GM21619 (cell line): ENCODE results near the gene EPHA3.
"Not testable (repeated sequence)": the region's sequence is repeated elsewhere in the genome, so short reads cannot be mapped to it uniquely, and the experiment has no call there.

Experiments
- ATAC-seq: cut with Tn5 transposase; IDR thresholded peaks from one replicate; pipeline ENCODE4 v1.9.1; 2021; ENCODE audit not compliant: unreplicated experiment

Gene EPHA3

DNA sequence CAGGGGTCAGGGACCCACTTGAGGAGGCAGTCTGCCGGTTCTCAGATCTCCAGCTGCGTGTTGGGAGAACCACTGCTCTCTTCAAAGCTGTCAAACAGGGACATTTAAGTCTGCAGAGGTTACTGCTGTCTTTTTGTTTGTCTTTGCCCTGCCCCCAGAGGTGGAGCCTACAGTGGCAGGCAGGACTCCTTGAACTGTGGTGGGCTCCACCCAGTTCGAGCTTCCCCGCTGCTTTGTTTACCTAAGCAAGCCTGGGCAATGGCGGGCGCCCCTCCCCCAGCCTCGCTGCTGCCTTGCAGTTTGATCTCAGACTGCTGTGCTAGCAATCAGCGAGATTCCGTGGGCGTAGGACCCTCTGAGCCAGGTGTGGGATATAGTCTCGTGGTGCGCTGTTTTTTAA is 243.5 kb downstream of the EPHA3 start:
- not testable (repeated sequence) for ATAC-seq

DNA sequence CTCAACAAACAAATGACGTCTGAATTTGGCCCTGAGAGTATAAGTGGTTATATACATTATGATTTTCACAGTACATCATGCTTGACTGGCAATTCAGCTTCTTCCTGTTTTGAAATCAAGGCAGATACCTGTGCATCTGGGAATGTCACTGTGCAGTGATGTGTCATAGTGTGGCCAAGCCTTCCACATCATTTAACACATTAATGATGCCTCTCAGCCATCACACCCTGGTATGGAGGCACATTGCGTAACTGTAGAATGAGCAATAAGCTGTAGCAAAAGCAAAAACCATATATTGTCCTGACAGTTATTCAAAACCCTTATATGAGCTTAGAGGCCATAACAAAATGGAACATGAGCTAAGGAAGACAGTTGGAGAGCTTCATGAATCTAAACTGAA is 246.0 kb downstream of the EPHA3 start:
- no peak for ATAC-seq

DNA sequence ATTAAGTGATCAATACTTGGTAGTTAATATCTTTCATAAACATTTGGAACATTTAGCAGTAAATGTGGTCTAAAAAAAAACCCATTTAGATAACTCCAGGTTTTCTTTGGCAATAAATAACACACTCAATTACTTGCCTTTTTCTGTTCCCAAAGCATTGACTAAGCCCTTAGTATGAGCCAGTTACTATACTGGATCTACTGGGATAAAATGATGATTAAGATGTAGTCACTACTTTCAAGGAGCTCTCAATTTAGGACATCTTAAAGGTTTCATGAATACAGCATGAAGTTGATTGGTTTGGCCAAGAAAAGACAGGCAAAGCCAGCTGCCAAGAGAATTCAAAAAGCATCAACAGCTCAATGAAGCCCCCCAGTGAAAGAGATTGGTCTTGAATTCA is 250.9 kb downstream of the EPHA3 start:
- ATAC-seq, result no peak

DNA sequence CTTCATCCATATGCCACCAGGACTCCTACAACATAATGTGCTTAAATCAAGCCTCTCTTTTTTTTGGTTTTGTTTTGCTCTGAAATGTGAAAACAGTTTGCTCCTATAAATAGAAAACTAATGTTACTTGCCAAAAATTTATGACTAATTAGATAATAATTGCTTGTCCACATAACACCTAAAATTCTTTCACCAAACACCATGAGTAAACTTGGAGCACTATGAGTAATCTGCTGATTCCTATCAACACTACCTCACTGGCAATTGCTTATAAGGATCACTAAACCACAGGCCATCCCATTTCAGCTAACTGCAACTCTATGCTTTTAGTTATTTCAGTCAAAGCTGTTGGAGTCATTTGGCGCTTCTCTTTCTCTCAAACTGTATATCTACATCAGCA is 252.7 kb downstream of the EPHA3 start:
- no peak for ATAC-seq

DNA sequence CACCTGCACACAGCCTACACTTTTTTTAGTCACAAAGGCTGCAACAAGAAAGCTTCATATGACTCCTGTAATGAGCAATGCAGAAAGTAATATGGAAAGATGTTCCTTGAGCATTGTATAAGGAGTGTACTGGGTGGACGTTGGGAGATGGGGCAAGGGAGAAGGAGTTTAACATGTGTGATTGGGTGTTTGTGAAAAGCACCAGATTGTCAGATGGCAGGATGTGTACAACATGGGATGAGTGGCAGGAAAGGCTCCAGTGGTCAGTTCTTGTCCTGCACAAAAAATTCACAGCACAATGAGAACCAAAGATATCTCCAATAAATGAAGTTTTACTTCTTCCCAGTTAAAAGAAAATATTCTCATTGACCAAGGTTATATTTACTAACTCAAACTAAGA is 255.1 kb downstream of the EPHA3 start:
- no peak for ATAC-seq

DNA sequence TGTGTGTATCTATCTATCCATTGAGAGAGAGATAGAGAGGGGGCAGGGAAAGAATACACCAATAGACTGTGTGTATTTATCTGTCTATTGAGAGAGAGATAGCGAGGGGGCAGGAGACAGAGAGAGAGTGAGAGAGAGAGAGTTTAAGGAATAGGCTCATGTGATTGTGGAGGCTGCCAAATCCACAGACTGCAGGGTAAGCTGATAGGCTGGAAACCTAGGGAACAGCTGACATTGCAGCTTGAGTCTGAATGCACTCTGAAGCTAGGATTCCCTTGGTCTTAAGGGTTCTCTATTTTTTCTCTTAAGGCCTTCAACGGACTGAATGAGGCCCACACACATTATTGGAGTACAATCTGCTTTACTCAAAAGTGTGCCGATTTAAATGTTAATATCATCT is 255.8 kb downstream of the EPHA3 start:
- no peak for ATAC-seq

DNA sequence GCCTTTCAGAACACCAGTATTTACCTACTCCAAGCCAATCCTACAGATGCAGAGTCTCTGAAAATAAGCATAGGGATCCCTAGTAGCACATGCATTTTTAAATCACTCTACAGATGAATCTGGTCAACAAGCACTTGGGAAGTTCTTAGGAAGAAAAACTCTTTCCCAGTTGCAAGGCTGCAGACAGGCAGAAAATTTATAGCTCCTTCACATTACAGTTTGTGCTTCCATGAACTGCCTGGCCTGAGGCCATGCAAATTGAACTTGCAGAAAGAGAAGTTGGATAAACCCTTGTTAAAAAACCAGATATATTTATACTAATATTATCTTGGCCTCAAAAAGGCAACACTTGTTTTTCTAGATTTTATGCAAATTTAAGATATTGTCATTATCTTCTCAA is 256.9 kb downstream of the EPHA3 start:
- ATAC-seq, result no peak

DNA sequence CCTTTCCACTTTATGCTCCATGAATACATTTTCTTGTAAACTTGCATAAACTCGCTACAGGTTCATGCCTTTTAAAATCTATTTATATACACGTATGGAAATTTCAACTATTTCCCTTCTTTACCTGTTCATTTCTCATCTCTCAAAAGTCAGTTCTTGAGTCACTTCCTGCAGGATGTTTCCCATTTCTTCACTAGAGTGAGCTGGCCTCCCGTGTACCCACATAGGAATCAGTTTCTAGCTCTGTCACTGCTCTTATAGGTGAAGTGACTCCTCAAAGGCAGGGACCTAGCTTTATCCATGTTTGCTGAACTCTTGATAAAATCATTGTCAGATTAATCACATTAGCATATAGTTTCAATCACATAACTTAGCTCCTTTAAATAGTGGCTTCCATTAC is 259.7 kb downstream of the EPHA3 start:
- ATAC-seq, result no peak

DNA sequence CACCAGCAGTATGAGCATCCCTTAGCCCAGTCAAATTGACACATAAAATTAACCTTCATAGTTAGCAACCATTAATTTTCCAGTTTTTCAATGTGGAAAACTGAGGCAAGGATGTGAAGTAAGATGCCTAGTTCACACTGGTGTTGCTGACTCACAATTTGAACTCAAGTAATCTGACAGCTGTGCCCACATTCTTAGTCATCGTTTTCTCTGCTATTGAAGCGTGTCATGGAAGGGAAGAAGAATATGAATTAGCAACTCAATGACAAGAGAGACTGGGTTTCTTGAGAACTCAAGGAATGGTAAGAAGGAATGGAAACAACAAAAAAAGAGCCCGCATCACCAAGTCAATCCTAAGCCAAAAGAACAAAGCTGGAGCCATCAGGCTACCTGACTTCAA is 261.4 kb downstream of the EPHA3 start:
- ATAC-seq, result no peak

DNA sequence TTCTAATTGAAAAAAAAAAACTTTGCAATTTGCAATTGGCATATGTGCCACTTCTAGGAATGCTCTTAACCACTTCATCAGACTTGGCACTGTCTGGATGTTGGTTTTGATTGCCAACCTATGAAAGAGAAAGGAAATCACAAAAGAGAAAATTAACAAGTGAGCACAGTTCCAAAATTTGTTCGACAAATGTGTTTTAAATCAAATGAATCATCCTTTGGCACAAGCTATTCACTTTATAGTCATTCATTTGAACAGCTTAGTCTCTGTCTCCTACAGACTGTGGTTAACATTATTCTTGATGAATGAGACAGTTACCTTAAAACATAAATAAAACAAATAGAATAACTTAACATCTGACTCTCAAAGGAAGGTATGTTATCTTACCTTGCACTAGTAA is 265.0 kb downstream of the EPHA3 start:
- no peak for ATAC-seq

DNA sequence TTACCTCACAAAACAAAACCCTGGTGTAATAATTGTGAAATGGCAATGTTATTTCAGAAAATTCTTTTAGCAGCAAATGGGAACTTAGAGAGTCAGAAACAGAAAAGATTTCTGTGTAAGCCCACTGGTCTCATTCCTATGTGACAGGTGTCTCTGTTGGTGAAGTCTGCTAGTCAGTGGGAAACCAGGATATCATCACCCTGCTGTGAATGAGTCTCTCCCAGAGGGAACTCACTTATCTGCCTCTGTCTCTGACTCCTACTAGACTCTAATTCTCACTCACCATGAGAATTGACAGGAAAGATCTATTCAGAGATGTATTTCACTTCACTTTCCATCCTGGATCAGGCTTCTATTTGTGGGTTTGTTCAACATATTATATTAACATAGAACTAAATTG is 266.0 kb downstream of the EPHA3 start:
- ATAC-seq, result no peak

DNA sequence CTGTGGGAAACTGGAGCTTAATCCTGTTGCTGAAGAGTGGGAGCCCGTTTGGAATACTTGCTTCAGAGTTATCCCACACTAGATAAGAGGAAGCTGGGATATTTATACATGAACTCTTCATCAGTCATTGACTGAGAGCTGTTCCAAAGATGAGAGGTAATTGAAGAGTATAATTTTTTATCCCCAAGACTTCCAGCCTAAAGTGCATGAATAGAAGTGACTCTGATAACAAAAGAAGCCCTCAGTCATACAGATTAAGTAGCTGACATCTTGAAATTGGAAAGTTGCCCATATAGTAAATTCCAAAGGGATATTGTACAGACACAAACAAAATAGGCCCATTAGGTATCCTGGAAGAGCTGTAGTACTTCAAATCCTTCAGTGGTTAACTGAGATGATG is 268.0 kb downstream of the EPHA3 start:
- no peak for ATAC-seq

DNA sequence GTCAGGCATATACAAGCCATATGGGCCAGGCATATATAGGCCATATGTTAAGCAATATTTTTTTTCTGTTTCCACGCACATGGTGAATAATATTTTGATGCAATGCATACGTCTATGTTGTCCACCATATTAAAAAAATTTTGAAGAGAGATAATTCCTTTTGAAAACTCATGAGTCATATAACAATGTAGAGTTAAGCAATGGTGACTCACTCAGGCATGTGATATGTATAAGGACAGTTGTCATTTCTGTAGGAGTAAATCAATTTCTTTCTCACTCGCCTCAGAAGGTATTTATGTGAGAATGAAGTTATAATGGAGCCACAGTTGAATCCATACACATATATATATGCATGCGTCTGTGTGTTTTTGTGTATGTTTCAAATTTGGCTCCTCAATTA is 272.6 kb downstream of the EPHA3 start:
- ATAC-seq, result no peak

DNA sequence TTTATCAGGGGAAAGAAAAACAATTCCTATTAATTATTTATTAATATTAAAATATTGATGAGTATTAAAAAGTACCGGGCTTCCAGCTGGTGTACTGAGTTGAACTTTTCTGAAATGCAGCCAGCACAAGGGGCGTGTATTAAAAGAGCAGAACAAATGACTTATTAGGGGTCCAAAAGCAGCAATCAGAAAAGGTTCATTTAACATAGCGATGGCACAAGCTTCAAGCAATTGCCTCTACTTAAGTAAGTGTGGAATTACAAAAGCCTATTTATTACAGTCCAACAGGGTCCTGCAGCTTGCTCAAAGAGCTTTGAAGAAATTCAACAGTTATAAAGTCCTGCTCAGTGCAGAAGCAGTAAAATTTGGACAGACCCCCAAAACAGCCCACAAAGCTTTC is 285.6 kb downstream of the EPHA3 start:
- ATAC-seq, result no peak

DNA sequence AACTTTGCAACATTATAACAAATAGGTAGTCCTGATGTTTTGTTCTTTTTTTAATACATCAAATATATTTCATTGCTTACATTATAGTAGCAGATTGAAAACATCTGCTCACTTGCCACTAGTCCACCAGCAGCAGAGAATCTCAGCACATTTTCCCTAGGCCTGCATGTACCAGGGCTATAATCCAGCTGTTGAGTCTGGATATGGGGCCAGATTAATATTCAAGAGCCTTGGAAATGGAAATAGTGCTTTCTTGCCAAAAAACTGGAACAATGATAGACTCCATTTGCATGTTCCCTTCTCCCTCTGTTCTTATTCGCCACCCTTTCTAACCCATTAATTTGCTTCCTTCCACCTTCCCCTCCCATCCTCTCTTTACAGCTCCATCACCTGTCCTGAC is 288.0 kb downstream of the EPHA3 start:
- no peak for ATAC-seq

DNA sequence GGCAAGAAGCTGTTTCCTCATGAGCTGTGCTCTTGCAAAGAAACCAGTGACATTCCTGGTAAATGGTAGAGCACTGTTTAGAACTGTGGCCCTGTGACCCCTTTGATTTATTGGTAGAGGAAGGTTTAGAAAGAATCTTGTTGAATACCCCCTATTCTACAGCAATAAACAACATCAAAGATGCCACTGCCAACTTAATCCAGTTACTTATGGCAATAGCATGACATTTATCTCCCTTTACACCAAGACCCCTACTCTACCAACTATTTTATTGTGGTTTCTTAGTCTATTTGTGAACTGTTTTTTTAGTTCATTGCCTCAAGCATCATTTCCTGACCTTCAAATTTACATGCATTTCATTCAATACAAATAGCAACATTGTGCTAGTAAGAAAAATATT is 288.6 kb downstream of the EPHA3 start:
- ATAC-seq, result no peak

DNA sequence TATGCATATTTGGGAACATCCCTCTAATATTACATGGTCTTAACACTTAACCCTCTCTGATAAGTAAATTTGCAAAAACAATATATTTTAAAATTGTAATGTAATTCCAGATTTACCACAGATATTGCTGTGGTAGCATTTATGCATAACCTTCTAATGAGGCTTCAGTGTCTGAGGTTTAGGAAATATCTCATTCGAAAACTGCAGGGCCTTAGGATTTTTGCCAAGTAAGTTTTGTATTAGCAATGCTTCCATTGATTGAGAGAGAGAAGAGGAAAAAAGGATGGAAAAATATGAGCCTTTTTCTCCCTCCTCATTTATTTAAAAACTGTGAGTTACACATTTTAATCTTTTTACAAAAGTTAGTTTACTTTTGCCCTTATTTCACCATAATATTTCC is 294.6 kb downstream of the EPHA3 start:
- no peak for ATAC-seq

DNA sequence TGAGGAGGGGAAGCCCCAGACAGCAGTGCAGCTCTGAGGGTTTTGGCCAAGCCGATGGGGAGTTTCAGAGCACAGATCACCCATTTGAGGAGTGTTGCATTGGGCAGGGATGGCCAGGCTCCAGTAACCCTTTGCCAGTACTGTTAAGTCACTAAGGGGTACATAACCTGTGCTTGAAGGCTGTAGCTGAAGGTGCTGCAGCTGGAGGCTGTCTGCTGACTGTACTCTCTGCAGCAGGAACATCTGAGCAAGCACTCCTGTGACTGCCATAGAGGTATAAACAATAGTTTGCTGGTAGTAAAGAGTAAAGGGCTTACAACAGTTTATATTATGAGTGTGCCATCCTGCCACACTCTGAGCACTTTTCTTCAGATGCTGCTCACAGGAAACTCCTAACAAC is 297.8 kb downstream of the EPHA3 start:
- ATAC-seq, result no peak

DNA sequence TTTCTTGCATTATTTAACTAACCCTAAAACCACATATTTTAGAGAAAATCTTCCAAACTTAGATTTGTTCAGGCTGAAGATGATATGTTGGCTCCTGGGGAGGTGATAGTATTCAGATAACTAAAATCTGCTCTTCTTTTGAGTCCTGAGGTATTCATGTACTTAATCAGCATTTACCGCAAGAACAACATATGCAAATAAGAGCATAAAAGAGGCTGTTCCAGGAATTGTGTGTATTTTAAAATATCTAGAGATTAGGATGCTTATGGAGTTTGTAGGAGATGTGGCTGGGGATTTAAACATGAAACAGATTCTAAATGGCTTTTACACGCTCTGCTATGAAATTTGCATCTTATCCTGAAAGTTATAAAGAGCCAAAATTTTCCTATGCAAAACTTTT is 298.2 kb downstream of the EPHA3 start:
- no peak for ATAC-seq

DNA sequence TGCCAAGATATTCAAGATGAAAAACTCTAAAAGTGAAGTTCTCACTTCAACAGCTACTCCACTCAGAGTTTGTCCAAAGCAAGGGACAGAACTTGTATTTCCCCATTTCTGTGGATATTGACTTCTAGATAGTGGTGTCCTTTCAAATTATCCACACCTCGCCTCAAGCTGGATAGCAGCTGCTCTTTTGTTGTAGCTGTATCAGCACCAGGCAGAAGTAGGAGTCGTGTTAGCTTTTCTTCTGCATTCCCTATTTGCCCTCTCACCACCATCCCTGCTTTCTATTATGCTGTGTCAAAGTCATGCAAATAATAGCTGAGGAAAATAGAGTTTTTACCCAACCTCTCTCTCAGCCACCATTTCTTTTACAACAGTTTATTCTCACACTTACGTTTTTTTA is 303.8 kb downstream of the EPHA3 start:
- ATAC-seq, result no peak

DNA sequence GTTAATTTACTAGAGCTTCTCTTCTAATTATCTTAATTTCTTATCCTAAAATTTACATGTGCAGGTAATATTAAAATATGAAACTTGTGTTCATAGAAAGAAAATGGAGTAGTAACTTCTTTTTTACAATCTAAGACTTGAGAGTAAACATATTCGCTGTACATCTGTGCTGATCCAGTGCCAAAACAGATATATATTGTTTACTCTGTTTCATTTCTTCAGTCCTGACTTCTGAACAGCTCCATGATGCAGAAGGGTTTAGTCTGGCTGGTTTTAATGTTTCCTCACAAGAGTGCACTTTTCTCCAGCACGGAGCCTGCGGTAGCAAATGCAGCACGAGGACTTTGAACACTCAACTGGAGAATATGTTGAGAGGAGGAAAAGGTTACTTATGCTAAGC is 306.8 kb downstream of the EPHA3 start:
- ATAC-seq, result no peak

DNA sequence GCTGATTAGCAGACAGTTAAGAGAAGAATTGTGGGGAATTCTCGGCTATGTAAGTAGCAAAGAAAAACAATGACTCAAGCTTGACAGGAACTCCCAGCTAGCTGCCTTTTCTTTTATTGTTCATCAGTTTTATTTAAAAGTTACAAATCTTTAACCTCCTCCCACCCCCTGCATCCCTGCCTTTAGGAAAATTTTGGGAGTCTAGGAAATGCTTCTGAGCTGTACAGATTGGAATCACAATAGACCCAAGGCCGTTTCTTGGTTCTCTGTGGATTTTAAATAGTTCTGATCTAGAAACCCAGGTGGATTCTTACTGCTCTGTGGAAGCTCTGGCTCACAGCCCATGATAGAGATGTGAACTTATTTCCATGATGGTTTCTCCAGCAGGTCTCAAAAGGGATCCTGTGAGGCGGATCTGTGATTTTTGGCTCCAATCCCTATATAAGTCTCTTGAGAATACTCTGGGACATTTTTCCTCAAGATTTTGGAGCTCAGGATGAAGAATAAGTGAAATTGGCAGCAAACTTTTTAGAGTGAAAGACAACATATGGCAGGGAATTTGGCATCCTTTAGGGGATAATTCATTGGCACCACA is 312.3 kb downstream of the EPHA3 start:
- ATAC-seq, result no peak

DNA sequence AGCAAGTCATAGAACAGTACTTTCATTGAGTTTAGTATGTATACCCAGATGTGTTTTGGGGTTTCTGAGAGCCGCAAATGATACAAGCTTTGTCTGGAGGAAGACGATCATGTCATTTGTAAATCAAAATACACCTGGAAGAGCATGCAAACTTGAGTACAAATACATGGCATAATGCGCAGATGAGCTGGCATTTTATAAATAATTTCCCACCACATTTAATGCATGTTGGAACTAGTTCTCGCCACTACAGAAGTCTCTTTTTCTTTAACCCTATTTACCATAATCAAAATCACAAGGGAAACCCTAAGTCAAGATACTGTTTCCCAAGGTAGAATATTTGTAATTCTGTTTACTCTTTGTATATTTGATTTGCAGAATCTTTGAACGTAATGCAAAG is 318.6 kb downstream of the EPHA3 start:
- no peak for ATAC-seq
